ENCODE data around the gene OR2Y1. TPM values are rescaled to one million over a fixed set of nuclear protein-coding genes. Genes with fewer than 3 reads are reported as not detected.
"Not testable (repeated sequence)": the region's sequence is repeated elsewhere in the genome, so short reads cannot be mapped to it uniquely, and the experiment has no call there.

Gene OR2Y1
- not detected in 2 replicates for polyA plus RNA-seq (2013)

- Histone ChIP-seq H3K4me3 (ENCODE audit: low read depth, low read length) (no peak within 1 kb of the TSS), H3K18ac (ENCODE audit: low read length) (no peak within 1 kb of the TSS), H3K4me2 (ENCODE audit: low read length) (no peak within 1 kb of the TSS), H4K91ac (ENCODE audit: low read depth, low read length) (no peak within 1 kb of the TSS), H4K8ac (ENCODE audit: low read depth, low read length) (no peak within 1 kb of the TSS), H3K27ac (ENCODE audit: low read depth, low read length) (no peak within 1 kb of the TSS), H2BK5ac (ENCODE audit: low read depth, low read length, poor library complexity) (no peak within 1 kb of the TSS), H3K36me3 (ENCODE audit: control insufficient read depth in 1 of 2, insufficient read depth in 2 of 2, low read length in 2 of 2) (no peaks in the 10 kb centered on the region), H4K12ac (ENCODE audit: low read depth, low read length) (no peak within 1 kb of the TSS), H3K4me1 (ENCODE audit: control insufficient read depth in 1 of 2, insufficient read depth in 2 of 2, low read length in 2 of 2) (no peaks in the 10 kb centered on the region), H3K79me1 (ENCODE audit: low read length) (no peaks in the 10 kb centered on the region), H3K79me2 (ENCODE audit: control insufficient read depth, insufficient read depth, low read length, poor library complexity) (no peaks in the 10 kb centered on the region), H3K23ac (ENCODE audit: low read length) (peak within 1 kb of the TSS; percentile 28), H2BK12ac (ENCODE audit: low read length) (no peak within 1 kb of the TSS), H3K4ac (ENCODE audit: low read depth, low read length) (no peak within 1 kb of the TSS), H3K9ac (ENCODE audit: low read length) (no peak within 1 kb of the TSS), H3K14ac (ENCODE audit: low read length) (no peak within 1 kb of the TSS), H3K27me3 (ENCODE audit: insufficient read depth, low read length) (no peaks in the 10 kb centered on the region), H3K9me3 (ENCODE audit: insufficient read depth, low read depth, low read length) (peaks cover 3% of the 10 kb centered on the region), H2BK120ac (ENCODE audit: insufficient read depth, low read length, poor library complexity) (no peak within 1 kb of the TSS), H2AK5ac (ENCODE audit: low read length) (no peak within 1 kb of the TSS), H2AFZ (ENCODE audit: insufficient read depth, low read length, poor library complexity) (no peak within 1 kb of the TSS)
- WGBS (ENCODE audit: extremely low coverage, insufficient coverage, insufficient read length) = no CpG with 5 or more reads among the region's 2 CpGs
- DNase-seq = no peak
Observed at GRCh38 chr5:180739958-180740357, at the start of gene OR2Y1. OR2Y1 (minus strand) TSS chr5:180740058; CDS start chr5:180740058, 0 bp downstream.

- H3K27me3 ChIP-seq (ENCODE audit: insufficient read depth, low read length); H2BK120ac ChIP-seq (ENCODE audit: insufficient read depth, low read length, poor library complexity); H2BK5ac ChIP-seq (ENCODE audit: low read depth, low read length, poor library complexity); DNase-seq; H2BK12ac ChIP-seq (ENCODE audit: low read length); H2AK5ac ChIP-seq (ENCODE audit: low read length); H3K23ac ChIP-seq (ENCODE audit: low read length); H3K27ac ChIP-seq (ENCODE audit: low read depth, low read length); H3K4ac ChIP-seq (ENCODE audit: low read depth, low read length); H3K4me2 ChIP-seq (ENCODE audit: low read length); H2AFZ ChIP-seq (ENCODE audit: insufficient read depth, low read length, poor library complexity); H4K8ac ChIP-seq (ENCODE audit: low read depth, low read length); H3K9me3 ChIP-seq (ENCODE audit: insufficient read depth, low read depth, low read length); H4K12ac ChIP-seq (ENCODE audit: low read depth, low read length); H3K79me2 ChIP-seq (ENCODE audit: control insufficient read depth, insufficient read depth, low read length, poor library complexity); H3K18ac ChIP-seq (ENCODE audit: low read length); H3K14ac ChIP-seq (ENCODE audit: low read length); H4K91ac ChIP-seq (ENCODE audit: low read depth, low read length); H3K9ac ChIP-seq (ENCODE audit: low read length); H3K4me3 ChIP-seq (ENCODE audit: low read depth, low read length): not testable (repeated sequence)
- Histone ChIP-seq H3K4me1 (ENCODE audit: control insufficient read depth in 1 of 2, insufficient read depth in 2 of 2, low read length in 2 of 2) (peaks cover 27 to 28% of the 10 kb centered on the region in 2 experiments), H3K36me3 (ENCODE audit: control insufficient read depth in 1 of 2, insufficient read depth in 2 of 2, low read length in 2 of 2) (peaks cover 38 to 44% of the 10 kb centered on the region in 2 experiments), H3K79me1 (ENCODE audit: low read length) (peaks cover 16% of the 10 kb centered on the region)
- no CpG with 5 or more reads among the region's 19 CpGs for WGBS (ENCODE audit: extremely low coverage, insufficient coverage, insufficient read length)
Observed at GRCh38 chr5:180788651-180789410, 49.0 kb upstream of the OR2Y1 start.

- no peak overlapping the region for H2BK12ac ChIP-seq (ENCODE audit: low read length)
- H4K8ac ChIP-seq (ENCODE audit: low read depth, low read length) = no peak overlapping the region
- H4K91ac ChIP-seq (ENCODE audit: low read depth, low read length) = peak overlapping the region; percentile 17
- peaks cover 37 to 39% of the 10 kb centered on the region in 2 experiments for H3K36me3 ChIP-seq (ENCODE audit: control insufficient read depth in 1 of 2, insufficient read depth in 2 of 2, low read length in 2 of 2)
- no peak overlapping the region for H3K4ac ChIP-seq (ENCODE audit: low read depth, low read length)
- H3K9me3 ChIP-seq (ENCODE audit: insufficient read depth, low read depth, low read length) = peaks cover 2% of the 10 kb centered on the region
- H3K4me3 ChIP-seq (ENCODE audit: low read depth, low read length) = no peak overlapping the region
- peaks cover 29 to 31% of the 10 kb centered on the region in 2 experiments for H3K4me1 ChIP-seq (ENCODE audit: control insufficient read depth in 1 of 2, insufficient read depth in 2 of 2, low read length in 2 of 2)
- peaks cover 16% of the 10 kb centered on the region for H3K79me1 ChIP-seq (ENCODE audit: low read length)
- H3K9ac ChIP-seq (ENCODE audit: low read length) = no peak overlapping the region
- no peak overlapping the region for H3K18ac ChIP-seq (ENCODE audit: low read length)
- no peak overlapping the region for H3K23ac ChIP-seq (ENCODE audit: low read length)
- no peak overlapping the region for H2AFZ ChIP-seq (ENCODE audit: insufficient read depth, low read length, poor library complexity)
- no peak overlapping the region for H3K27ac ChIP-seq (ENCODE audit: low read depth, low read length)
- H2AK5ac ChIP-seq (ENCODE audit: low read length) = no peak overlapping the region
- no peak overlapping the region for H3K4me2 ChIP-seq (ENCODE audit: low read length)
- H3K14ac ChIP-seq (ENCODE audit: low read length) = no peak overlapping the region
- no peak overlapping the region for H2BK120ac ChIP-seq (ENCODE audit: insufficient read depth, low read length, poor library complexity)
- H4K12ac ChIP-seq (ENCODE audit: low read depth, low read length) = no peak overlapping the region
- no CpG with 5 or more reads among the region's 20 CpGs for WGBS (ENCODE audit: extremely low coverage, insufficient coverage, insufficient read length)
- peak in 1 of 2 donors; percentile 36 for DNase-seq
- no peak overlapping the region for H2BK5ac ChIP-seq (ENCODE audit: low read depth, low read length, poor library complexity)
- peaks cover 4% of the 10 kb centered on the region for H3K79me2 ChIP-seq (ENCODE audit: control insufficient read depth, insufficient read depth, low read length, poor library complexity)
- no peaks in the 10 kb centered on the region for H3K27me3 ChIP-seq (ENCODE audit: insufficient read depth, low read length)
Observed at GRCh38 chr5:180787711-180788431, 48.0 kb upstream of the OR2Y1 start.

GRCh38 chr5:180786531-180787398, 46.9 kb upstream of the OR2Y1 start:
- peaks cover 16% of the 10 kb centered on the region for H3K79me1 ChIP-seq (ENCODE audit: low read length)
- H3K4ac ChIP-seq (ENCODE audit: low read depth, low read length) = peak overlapping the region; percentile 37
- peak overlapping the region; percentile 53 for H2AFZ ChIP-seq (ENCODE audit: insufficient read depth, low read length, poor library complexity)

More at GRCh38 chr5:180786531-180787398, 46.9 kb upstream of the OR2Y1 start:
- Histone ChIP-seq H3K9ac (ENCODE audit: low read length) (no peak overlapping the region), H3K79me2 (ENCODE audit: control insufficient read depth, insufficient read depth, low read length, poor library complexity) (peaks cover 4% of the 10 kb centered on the region), H3K9me3 (ENCODE audit: insufficient read depth, low read depth, low read length) (no peaks in the 10 kb centered on the region), H4K8ac (ENCODE audit: low read depth, low read length) (peak overlapping the region; percentile 83), H3K18ac (ENCODE audit: low read length) (peak overlapping the region; percentile 85), H3K4me3 (ENCODE audit: low read depth, low read length) (no peak overlapping the region), H2BK12ac (ENCODE audit: low read length) (peak overlapping the region; percentile 81), H3K14ac (ENCODE audit: low read length) (peak overlapping the region; percentile 77), H3K27ac (ENCODE audit: low read depth, low read length) (peak overlapping the region; percentile 92), H3K4me1 (ENCODE audit: control insufficient read depth in 1 of 2, insufficient read depth in 2 of 2, low read length in 2 of 2) (peaks cover 29 to 31% of the 10 kb centered on the region in 2 experiments), H4K91ac (ENCODE audit: low read depth, low read length) (peak overlapping the region; percentile 87), H4K12ac (ENCODE audit: low read depth, low read length) (peak overlapping the region; percentile 46), H3K4me2 (ENCODE audit: low read length) (no peak overlapping the region), H2BK120ac (ENCODE audit: insufficient read depth, low read length, poor library complexity) (peak overlapping the region; percentile 73), H2BK5ac (ENCODE audit: low read depth, low read length, poor library complexity) (peak overlapping the region; percentile 79), H2AK5ac (ENCODE audit: low read length) (peak overlapping the region; percentile 97), H3K36me3 (ENCODE audit: control insufficient read depth in 1 of 2, insufficient read depth in 2 of 2, low read length in 2 of 2) (peaks cover 26 to 28% of the 10 kb centered on the region in 2 experiments), H3K23ac (ENCODE audit: low read length) (no peak overlapping the region), H3K27me3 (ENCODE audit: insufficient read depth, low read length) (no peaks in the 10 kb centered on the region)
- DNase-seq = peak; percentile 25 to 33
- WGBS (ENCODE audit: extremely low coverage, insufficient coverage, insufficient read length) = no CpG with 5 or more reads among the region's 21 CpGs

All from trophoblast cell (in vitro differentiated cells and primary cell).